ENCODE results near the gene ZNHIT6. TPM values are rescaled to one million over a fixed set of nuclear protein-coding genes. Genes with fewer than 3 reads are reported as not detected.
A peak's percentile ranks its signal among the peaks of the same experiment; 100 is the strongest.

ZNHIT6 gene
- total and polyA plus RNA-seq, 8 donors, result 5.6 to 12.3 (median 8.8) TPM

GRCh38 chr1:85681087-85681486, 27.1 kb downstream of the ZNHIT6 start:
- no peak overlapping the region for H3K4me3 ChIP-seq
- H3K36me3 ChIP-seq, result peaks cover 6 to 44% (median 37%) of the 10 kb centered on the region in 4 donors
- WGBS, 5 donors, result 62 to 83% (median 67%) methylated on average over 2 of the region's 2 CpGs
- DNase-seq, result peak in 1 of 2 donors; percentile 70
- no peaks in the 10 kb centered on the region for H3K4me1 ChIP-seq
- intact Hi-C loops (cut with DNase I; ENCODE audit: low total_unique reads), result no loop called here
- H3K9me3 ChIP-seq, result no peaks in the 10 kb centered on the region
- no peaks in the 10 kb centered on the region for H3K27me3 ChIP-seq
- TF ChIP-seq EP300 (IDR thresholded peaks at IDR 0.05) (no peak), POLR2AphosphoS5 (IDR thresholded peaks at IDR 0.05) (no peak), POLR2A (IDR thresholded peaks at IDR 0.05) (no peak)
- TF ChIP-seq, protein P1, sequence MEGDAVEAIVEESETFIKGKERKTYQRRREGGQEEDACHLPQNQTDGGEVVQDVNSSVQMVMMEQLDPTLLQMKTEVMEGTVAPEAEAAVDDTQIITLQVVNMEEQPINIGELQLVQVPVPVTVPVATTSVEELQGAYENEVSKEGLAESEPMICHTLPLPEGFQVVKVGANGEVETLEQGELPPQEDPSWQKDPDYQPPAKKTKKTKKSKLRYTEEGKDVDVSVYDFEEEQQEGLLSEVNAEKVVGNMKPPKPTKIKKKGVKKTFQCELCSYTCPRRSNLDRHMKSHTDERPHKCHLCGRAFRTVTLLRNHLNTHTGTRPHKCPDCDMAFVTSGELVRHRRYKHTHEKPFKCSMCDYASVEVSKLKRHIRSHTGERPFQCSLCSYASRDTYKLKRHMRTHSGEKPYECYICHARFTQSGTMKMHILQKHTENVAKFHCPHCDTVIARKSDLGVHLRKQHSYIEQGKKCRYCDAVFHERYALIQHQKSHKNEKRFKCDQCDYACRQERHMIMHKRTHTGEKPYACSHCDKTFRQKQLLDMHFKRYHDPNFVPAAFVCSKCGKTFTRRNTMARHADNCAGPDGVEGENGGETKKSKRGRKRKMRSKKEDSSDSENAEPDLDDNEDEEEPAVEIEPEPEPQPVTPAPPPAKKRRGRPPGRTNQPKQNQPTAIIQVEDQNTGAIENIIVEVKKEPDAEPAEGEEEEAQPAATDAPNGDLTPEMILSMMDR (IDR thresholded peaks at IDR 0.05), result no peak
- no peak overlapping the region for H3K27ac ChIP-seq

DNA sequence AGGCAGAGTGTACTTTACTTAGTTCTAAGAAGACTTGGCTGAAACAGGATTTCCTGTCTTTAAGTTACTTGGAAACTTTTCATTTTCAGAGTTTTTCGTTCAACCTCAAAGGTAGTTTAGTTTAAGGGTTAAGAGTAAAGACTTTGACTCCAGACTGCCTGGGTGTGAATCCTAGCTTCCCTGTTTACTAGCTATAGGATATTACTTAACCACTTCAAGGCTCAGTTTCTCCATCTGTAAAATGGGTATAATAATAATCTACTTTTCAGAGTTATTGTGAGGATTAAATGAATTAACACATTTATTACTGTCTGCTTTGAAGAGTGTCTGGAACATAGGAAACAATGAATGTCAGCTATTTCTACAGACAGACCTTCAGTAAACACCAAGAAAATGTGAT, 30.0 kb downstream of the ZNHIT6 start:
- Histone ChIP-seq H3K9me3 (no peaks in the 10 kb centered on the region), H3K4me3 (no peak overlapping the region), H3K36me3 (peaks cover 6 to 59% (median 54%) of the 10 kb centered on the region in 4 donors), H3K27ac (no peak overlapping the region), H3K27me3 (no peaks in the 10 kb centered on the region), H3K4me1 (no peaks in the 10 kb centered on the region)
- TF ChIP-seq, protein P1 (IDR thresholded peaks at IDR 0.05), result no peak
- TF ChIP-seq POLR2A (IDR thresholded peaks at IDR 0.05) (no peak), POLR2AphosphoS5 (IDR thresholded peaks at IDR 0.05) (no peak)
- DNase-seq, result no peak
- intact Hi-C loops (cut with DNase I; ENCODE audit: low total_unique reads), result no loop called here
- WGBS, 5 donors, result 83 to 100% (median 88%) methylated on average over 1 of the region's 1 CpG

GRCh38 chr1:85677656-85678055, 30.6 kb downstream of the ZNHIT6 start:
- TF ChIP-seq POLR2A (IDR thresholded peaks at IDR 0.05), result no peak
- TF ChIP-seq, protein P1 (IDR thresholded peaks at IDR 0.05), result no peak
- no peak for TF ChIP-seq POLR2AphosphoS5 (IDR thresholded peaks at IDR 0.05)
- TF ChIP-seq EP300 (IDR thresholded peaks at IDR 0.05), result no peak
- H3K27ac ChIP-seq, result no peak overlapping the region
- H3K36me3 ChIP-seq, result peaks cover 6 to 62% (median 54%) of the 10 kb centered on the region in 4 donors
- no peak overlapping the region for H3K4me3 ChIP-seq
- no peaks in the 10 kb centered on the region for H3K4me1 ChIP-seq
- 93 to 96% (median 94%) methylated on average over 3 of the region's 3 CpGs for WGBS, 5 donors
- intact Hi-C loops (cut with DNase I; ENCODE audit: low total_unique reads), result no loop called here
- DNase-seq, result no peak
- no peaks in the 10 kb centered on the region for H3K27me3 ChIP-seq
- no peaks in the 10 kb centered on the region for H3K9me3 ChIP-seq

- Histone ChIP-seq H3K36me3 (peaks cover 6 to 59% (median 37%) of the 10 kb centered on the region in 4 donors), H3K9me3 (no peaks in the 10 kb centered on the region), H3K27ac (no peak overlapping the region), H3K4me3 (no peak overlapping the region), H3K27me3 (no peaks in the 10 kb centered on the region), H3K4me1 (no peaks in the 10 kb centered on the region)
- 84 to 100% (median 94%) methylated on average over 1 of the region's 1 CpG for WGBS, 5 donors
- TF ChIP-seq, protein P1 (IDR thresholded peaks at IDR 0.05), result no peak
- TF ChIP-seq EP300 (IDR thresholded peaks at IDR 0.05) (no peak), POLR2AphosphoS5 (IDR thresholded peaks at IDR 0.05) (no peak), POLR2A (IDR thresholded peaks at IDR 0.05) (no peak)
- intact Hi-C loops (cut with DNase I; ENCODE audit: low total_unique reads), result no loop called here
- DNase-seq, result no peak
These were observed 36.1 kb downstream of the ZNHIT6 start for GRCh38 chr1:85672031-85672660.
